ENCODE results near the gene LHPP. TPM values are rescaled to one million over a fixed set of nuclear protein-coding genes. Genes with fewer than 3 reads are reported as not detected.

The LHPP gene
- total RNA-seq, 1 donor from 2014 or later: 15.2 TPM

DNA sequence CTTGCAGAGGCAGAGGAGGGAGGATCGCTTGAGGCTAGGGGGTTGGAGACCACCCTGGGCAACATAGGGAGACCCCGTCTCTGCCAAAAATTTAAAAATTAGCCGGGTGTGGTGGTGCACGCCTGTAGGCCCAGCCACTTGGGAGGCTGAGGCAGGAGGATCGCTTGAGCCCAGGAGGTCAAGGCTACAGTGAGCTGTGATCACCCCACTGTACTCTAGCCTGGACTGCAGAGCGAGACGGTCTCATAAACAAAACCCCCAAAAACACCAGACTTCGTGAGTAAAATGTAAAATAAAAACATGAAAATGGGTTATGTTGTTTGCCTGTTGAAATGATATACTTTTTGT, 699 bp downstream of the LHPP start:
- Mint-ChIP-seq H3K4me3 (ENCODE audit: low read depth) (peak overlapping the region; percentile 88), H3K27ac (peak overlapping the region; percentile 94), H3K27me3 (peaks cover 18% of the 10 kb centered on the region), H3K36me3 (ENCODE audit: insufficient read depth) (no peaks in the 10 kb centered on the region), H3K9me3 (ENCODE audit: low read depth) (no peaks in the 10 kb centered on the region), H3K4me1 (ENCODE audit: low read depth) (peaks cover 2% of the 10 kb centered on the region)
- TF ChIP-seq, protein P1, sequence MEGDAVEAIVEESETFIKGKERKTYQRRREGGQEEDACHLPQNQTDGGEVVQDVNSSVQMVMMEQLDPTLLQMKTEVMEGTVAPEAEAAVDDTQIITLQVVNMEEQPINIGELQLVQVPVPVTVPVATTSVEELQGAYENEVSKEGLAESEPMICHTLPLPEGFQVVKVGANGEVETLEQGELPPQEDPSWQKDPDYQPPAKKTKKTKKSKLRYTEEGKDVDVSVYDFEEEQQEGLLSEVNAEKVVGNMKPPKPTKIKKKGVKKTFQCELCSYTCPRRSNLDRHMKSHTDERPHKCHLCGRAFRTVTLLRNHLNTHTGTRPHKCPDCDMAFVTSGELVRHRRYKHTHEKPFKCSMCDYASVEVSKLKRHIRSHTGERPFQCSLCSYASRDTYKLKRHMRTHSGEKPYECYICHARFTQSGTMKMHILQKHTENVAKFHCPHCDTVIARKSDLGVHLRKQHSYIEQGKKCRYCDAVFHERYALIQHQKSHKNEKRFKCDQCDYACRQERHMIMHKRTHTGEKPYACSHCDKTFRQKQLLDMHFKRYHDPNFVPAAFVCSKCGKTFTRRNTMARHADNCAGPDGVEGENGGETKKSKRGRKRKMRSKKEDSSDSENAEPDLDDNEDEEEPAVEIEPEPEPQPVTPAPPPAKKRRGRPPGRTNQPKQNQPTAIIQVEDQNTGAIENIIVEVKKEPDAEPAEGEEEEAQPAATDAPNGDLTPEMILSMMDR (IDR thresholded peaks at IDR 0.05; ENCODE audit: unreplicated experiment): no peak
- no peak for DNase-seq (ENCODE audit: low spot score, unreplicated experiment)

DNA sequence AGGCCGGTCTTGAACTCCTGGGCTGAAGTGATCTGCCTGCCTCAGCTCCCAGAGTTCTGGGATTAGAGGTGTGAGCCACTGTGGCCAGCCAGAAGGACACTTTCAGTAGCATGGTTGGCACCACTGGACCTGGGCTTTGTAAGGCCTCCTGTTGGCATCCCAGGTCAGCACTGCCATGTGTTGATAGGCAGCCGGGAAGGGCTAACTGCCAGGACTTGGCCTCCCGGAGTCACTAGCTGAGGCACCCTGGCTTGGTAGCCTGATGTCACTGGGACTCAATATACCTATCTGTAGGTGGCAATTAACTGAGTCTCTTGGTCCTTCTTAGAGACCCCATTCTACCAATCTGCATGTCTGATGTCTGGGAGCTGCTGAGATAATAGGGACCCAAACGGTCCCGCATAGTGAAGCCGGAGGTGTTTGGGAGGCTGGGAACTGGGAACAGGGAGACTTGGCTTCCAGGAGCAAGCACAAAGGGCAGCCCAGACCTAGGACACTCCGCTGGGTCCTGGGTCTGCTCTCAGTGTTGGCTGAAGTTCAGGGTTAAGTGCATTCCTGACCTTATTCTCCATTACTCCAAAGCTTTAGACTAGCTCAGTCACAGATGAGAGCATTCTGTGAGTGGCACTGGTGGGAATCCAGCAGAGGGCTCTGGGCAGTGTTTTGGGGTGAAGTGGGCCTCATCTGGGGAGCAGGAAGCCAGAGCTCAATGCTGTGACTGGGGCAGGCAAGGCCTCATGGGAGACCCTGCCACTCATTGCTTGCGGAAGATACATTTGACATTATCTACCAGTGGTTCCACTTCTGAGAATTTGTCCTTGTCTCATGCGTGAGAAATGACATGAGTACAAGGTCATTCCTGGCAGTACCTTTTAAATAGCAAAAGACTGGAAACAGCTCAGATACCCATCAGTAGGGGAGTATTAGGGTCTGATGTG, 2.7 kb downstream of the LHPP start:
- H3K27me3 Mint-ChIP-seq: peaks cover 7% of the 10 kb centered on the region
- DNase-seq (ENCODE audit: low spot score, unreplicated experiment): no peak
- H3K4me3 Mint-ChIP-seq (ENCODE audit: low read depth): no peak overlapping the region
- H3K9me3 Mint-ChIP-seq (ENCODE audit: low read depth): no peaks in the 10 kb centered on the region
- no peaks in the 10 kb centered on the region for H3K36me3 Mint-ChIP-seq (ENCODE audit: insufficient read depth)
- TF ChIP-seq, protein P1 (IDR thresholded peaks at IDR 0.05; ENCODE audit: unreplicated experiment): no peak
- no peak overlapping the region for H3K27ac Mint-ChIP-seq
- peaks cover 2% of the 10 kb centered on the region for H3K4me1 Mint-ChIP-seq (ENCODE audit: low read depth)

DNA sequence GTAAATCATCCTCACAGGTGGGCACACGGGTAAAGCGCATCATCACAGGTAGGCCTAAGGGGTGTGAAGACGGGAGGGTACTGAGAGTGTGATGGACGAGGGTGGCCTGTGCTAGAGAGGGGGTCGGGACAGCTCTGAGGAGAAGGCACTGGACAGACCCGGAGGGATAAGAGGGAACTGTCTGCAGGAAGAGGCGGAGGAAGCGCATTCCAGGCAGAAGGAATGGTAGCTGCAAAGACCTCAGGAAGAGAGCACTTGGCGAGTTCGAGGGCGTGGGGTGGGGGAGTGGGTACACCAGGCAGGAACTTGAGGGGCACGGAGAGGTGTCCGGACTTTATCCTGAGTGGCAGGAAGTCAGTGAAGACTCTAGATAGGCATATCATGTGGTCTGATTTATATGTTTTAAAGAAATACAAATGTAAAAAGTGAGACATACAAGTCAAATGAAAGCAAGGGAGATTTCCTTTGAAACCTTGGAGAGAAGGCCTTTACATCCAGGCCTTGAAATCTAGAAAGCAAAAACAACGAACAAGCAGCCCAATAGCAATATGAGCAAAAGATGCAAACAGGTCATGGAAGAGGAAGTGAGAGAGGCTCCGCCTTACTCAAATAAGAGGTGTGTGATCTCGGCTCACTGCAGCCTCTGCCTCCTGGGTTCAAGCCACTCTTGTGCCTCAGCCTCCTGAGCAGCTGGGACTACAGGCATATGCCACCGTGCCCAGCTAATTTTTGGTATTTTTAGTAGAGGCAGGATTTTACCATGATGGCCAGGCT, 3.6 kb downstream of the LHPP start:
- H3K4me1 Mint-ChIP-seq (ENCODE audit: low read depth): peaks cover 2% of the 10 kb centered on the region

DNA sequence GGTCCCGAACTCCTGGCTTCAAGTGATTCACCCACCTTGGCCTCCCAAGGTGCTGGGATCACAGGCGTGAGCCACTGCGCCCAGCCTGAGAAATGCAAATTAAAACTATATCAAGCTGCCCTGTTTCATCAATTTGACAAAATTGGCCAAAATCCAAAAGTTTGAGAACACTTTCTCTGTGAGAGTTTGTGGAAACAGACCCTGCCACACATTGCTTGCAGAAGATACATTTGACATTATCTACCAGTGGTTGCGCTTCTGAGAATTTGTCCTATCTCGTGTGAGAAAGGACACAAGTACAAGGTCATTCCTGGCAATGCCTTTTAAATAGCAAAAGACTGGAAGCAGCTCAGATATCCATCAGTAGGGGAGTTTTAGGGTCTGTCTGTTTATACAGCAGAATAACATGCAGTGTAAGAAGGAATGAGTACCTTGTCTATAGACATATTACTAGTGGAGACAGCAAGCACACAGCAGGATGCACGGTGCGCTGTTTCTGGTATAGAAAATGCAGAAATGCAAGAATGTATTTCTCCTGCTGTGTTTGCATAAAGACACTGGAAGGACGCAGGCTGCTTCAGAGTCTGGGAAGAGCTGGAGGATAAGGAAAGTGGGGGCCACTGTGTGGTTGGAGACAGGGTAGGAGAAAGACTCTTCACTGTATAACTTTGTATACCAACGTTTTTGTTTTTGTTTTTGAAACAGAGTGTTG, 4.3 kb downstream of the LHPP start:
- Mint-ChIP-seq H3K27me3 (no peaks in the 10 kb centered on the region), H3K9me3 (ENCODE audit: low read depth) (no peaks in the 10 kb centered on the region), H3K27ac (no peak overlapping the region), H3K4me1 (ENCODE audit: low read depth) (peaks cover 8% of the 10 kb centered on the region), H3K4me3 (ENCODE audit: low read depth) (no peak overlapping the region), H3K36me3 (ENCODE audit: insufficient read depth) (no peaks in the 10 kb centered on the region)
- no peak for DNase-seq (ENCODE audit: low spot score, unreplicated experiment)
- TF ChIP-seq, protein P1 (IDR thresholded peaks at IDR 0.05; ENCODE audit: unreplicated experiment): no peak

More for the DNA sequence above, 3.6 kb downstream of the LHPP start:
- TF ChIP-seq, protein P1 (IDR thresholded peaks at IDR 0.05; ENCODE audit: unreplicated experiment): no peak
- no peak overlapping the region for H3K27ac Mint-ChIP-seq
- H3K27me3 Mint-ChIP-seq: peaks cover under 1% of the 10 kb centered on the region
- H3K4me3 Mint-ChIP-seq (ENCODE audit: low read depth): no peak overlapping the region
- no peak for DNase-seq (ENCODE audit: low spot score, unreplicated experiment)
- no peaks in the 10 kb centered on the region for H3K36me3 Mint-ChIP-seq (ENCODE audit: insufficient read depth)
- no peaks in the 10 kb centered on the region for H3K9me3 Mint-ChIP-seq (ENCODE audit: low read depth)

DNA sequence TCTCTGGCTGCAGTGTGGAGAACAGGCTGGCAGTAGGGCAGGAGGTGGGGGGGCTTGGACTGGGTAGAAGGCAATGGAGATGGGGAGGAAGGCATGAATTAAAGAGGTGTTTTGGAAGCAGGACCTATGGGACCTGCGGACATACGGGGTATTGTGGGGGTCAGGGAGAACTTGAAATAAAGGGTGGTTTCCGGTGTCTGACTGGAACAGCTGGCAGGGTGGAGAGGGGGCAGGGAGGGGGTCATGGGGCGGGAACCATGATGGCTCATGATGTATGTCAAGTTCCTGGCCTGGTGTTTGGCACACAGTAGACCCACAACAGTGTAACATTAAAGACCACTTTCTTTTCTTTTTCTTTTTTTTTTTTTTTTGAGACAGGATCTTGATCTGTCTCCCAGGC, 5.5 kb downstream of the LHPP start:
- H3K27me3 Mint-ChIP-seq: no peaks in the 10 kb centered on the region

More for the DNA sequence above, 5.5 kb downstream of the LHPP start:
- peaks cover 9% of the 10 kb centered on the region for H3K4me1 Mint-ChIP-seq (ENCODE audit: low read depth)
- H3K27ac Mint-ChIP-seq: no peak overlapping the region
- TF ChIP-seq, protein P1 (IDR thresholded peaks at IDR 0.05; ENCODE audit: unreplicated experiment): no peak
- no peak for DNase-seq (ENCODE audit: low spot score, unreplicated experiment)
- H3K9me3 Mint-ChIP-seq (ENCODE audit: low read depth): no peaks in the 10 kb centered on the region
- H3K4me3 Mint-ChIP-seq (ENCODE audit: low read depth): no peak overlapping the region
- no peaks in the 10 kb centered on the region for H3K36me3 Mint-ChIP-seq (ENCODE audit: insufficient read depth)

All from progenitor cell of endocrine pancreas (in vitro differentiated cells).